K562 (cell line): Measurements from ENCODE around the gene ZNF775. TPM values are rescaled to one million over a fixed set of nuclear protein-coding genes. Genes with fewer than 3 reads are reported as not detected.

ENCODE experiments used
- CBFB ChIP-seq: sonication (generic); formaldehyde crosslinking; IDR thresholded peaks from 2 replicates; pipeline ENCODE4 v1.4.0; 2020; ENCODE audit warnings: mild to moderate bottlenecking, missing genetic modification reagents
- FOXM1 ChIP-seq, 2 experiments: fragments of 450-650 bp in 1 of 2; sonication (generic) in 1 of 2; formaldehyde crosslinking in 1 of 2; IDR thresholded peaks; 2 replicates each; pipeline versions ENCODE4 v1.6.1 to v1.9.0; 2017 to 2022; ENCODE audit warnings: low read depth in 2 of 2, mild to moderate bottlenecking in 2 of 2, missing genetic modification reagents in 1 of 2, moderate library complexity in 1 of 2
- GABPB1 ChIP-seq: sonication (generic); formaldehyde crosslinking; IDR thresholded peaks from 2 replicates; pipeline ENCODE4 v1.8.0; 2022; ENCODE audit warnings: mild to moderate bottlenecking, missing genetic modification reagents
- GTF2A2 ChIP-seq: IDR thresholded peaks from 2 replicates; pipeline ENCODE4 v1.6.1; 2016; ENCODE audit warnings: mild to moderate bottlenecking, missing genetic modification characterization, missing compliant biosample characterization
- RUNX1 ChIP-seq: sonication (generic); IDR thresholded peaks from 2 replicates; pipeline ENCODE4 v1.6.1; 2016; ENCODE audit warnings: antibody characterized with exemption, low read depth
- SNIP1 ChIP-seq: fragments of 450-650 bp; IDR thresholded peaks from 2 replicates; pipeline ENCODE4 v1.7.1; 2017; ENCODE audit warnings: low read depth, mild to moderate bottlenecking
- TFAP4 ChIP-seq: sonication (generic); formaldehyde crosslinking; IDR thresholded peaks from 2 replicates; pipeline ENCODE4 v1.8.0; 2022; ENCODE audit warnings: missing genetic modification reagents, mild to moderate bottlenecking, moderate library complexity, borderline replicate concordance
- U2AF1 ChIP-seq: fragments of 200-400 bp; formaldehyde crosslinking; optimal IDR thresholded peaks from 2 replicates; pipeline ENCODE3; 2017; ENCODE audit warnings: mild to moderate bottlenecking, low read depth, low read length, moderate library complexity
- ZBTB17 ChIP-seq: fragments of 450-650 bp; formaldehyde crosslinking; IDR thresholded peaks from 2 replicates; pipeline ENCODE4 v1.4.0; 2020; ENCODE audit warnings: mild to moderate bottlenecking
- ZBTB2 ChIP-seq: fragments of 450-650 bp; IDR thresholded peaks from 2 replicates; pipeline ENCODE4 v1.6.1; 2016; ENCODE audit warnings: antibody characterized with exemption
- ZNF146 ChIP-seq: IDR thresholded peaks from one replicate; pipeline ENCODE4 v1.6.1; 2018; ENCODE audit warnings: missing compliant biosample characterization; ENCODE audit not compliant: unreplicated experiment
- ZNF518B ChIP-seq: fragments of 250-450 bp; sonication (Bioruptor Pico); IDR thresholded peaks from 2 replicates; pipeline ENCODE4 v1.5.0; 2021; ENCODE audit warnings: mild to moderate bottlenecking, moderate library complexity
- ZNF584 ChIP-seq: fragments of 200-800 bp; sonication (Bioruptor generic); IDR thresholded peaks from 2 replicates; pipeline ENCODE4 v1.6.1; 2016; ENCODE audit warnings: low read depth, mild to moderate bottlenecking, missing genetic modification characterization, missing compliant biosample characterization
- ZNF79 ChIP-seq: fragments of 250-450 bp; sonication (Bioruptor Pico); IDR thresholded peaks from 2 replicates; pipeline ENCODE4 v1.4.0; 2020; ENCODE audit warnings: low read depth, mild to moderate bottlenecking, moderate library complexity
- polyA plus RNA-seq, 8 experiments: library from polyadenylated mRNA; depleted of rRNA in 4 of 8; stranded (reverse) in 5 of 8; unstranded in 3 of 8; fragments of >200 nt; fragmentation: Nextera tagmentation in 2 of 8; fragmentation: Illumina TruSeq in 1 of 8; extraction: Ambion mirVana in 2 of 8; extraction: Trizol in 1 of 8; gene quantifications; 2 replicates each; pipeline versions ENCODE4 v1.2.1 to v1.2.3, GENCODE V29; 2011 to 2014; ENCODE audit warnings: inconsistent platforms in 1 of 8, missing spikeins in 1 of 8
- total RNA-seq, 7 experiments: library from RNA; depleted of rRNA in 6 of 7; stranded (reverse); fragments of >200 nt in 6 of 7; fragmentation: Illumina TruSeq in 2 of 7; extraction: Trizol in 2 of 7; gene quantifications; 2 replicates each; pipeline versions ENCODE4 v1.2.1 to v1.2.3, GENCODE V29; 2011 to 2021; ENCODE audit warnings: low replicate concordance in 1 of 7
- TF ChIP-seq, protein P1 (sequence below): fragments of 450-650 bp; IDR thresholded peaks from 2 replicates; pipeline ENCODE4 v1.6.1; 2016; ENCODE audit warnings: mild to moderate bottlenecking
- TF ChIP-seq, protein P2 (sequence below), 2 experiments: fragments of 450-650 bp; conservative IDR thresholded peaks; 2 replicates each; pipeline ENCODE4 v1.6.1; 2017; ENCODE audit warnings: mild to moderate bottlenecking in 2 of 2, moderate library complexity in 2 of 2

Gene ZNF775
- total and polyA plus RNA-seq, 9 of the 15 experiments (the other 6 are each of a cell fraction or from before 2014, with no cell fraction given) = 0.04 to 18.7 (median 4.9) TPM

DNA sequence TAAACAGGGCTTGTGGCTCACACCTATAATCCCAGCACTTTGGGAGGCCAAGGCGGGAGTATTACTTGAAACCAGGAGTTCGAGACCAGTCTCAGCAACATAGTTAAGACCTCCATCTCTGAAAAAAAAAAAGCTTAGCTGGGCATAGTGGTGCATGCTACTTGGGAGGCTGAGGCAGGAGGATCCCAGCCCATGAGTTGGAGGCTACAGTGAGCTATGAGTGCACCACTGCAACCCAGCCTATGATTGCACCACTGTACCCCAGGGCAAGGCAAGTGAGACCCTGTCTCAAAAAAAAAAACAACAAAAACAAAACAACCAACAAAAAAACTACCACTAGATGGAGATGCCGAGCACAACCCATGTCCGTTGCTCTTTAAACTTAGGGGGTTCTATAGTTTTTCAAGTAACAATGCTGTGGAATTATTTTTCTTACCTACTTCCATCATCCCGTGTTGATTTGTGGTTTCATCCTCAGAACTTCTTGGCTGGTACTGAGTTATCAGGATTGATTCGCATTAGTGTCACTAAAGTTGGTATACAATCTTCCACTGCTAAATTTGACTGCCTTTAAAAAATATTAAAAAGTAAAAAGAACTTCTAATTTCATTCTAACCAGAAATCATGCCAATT is 22.7 kb upstream of the ZNF775 start (continued):
- TF ChIP-seq, protein P1, sequence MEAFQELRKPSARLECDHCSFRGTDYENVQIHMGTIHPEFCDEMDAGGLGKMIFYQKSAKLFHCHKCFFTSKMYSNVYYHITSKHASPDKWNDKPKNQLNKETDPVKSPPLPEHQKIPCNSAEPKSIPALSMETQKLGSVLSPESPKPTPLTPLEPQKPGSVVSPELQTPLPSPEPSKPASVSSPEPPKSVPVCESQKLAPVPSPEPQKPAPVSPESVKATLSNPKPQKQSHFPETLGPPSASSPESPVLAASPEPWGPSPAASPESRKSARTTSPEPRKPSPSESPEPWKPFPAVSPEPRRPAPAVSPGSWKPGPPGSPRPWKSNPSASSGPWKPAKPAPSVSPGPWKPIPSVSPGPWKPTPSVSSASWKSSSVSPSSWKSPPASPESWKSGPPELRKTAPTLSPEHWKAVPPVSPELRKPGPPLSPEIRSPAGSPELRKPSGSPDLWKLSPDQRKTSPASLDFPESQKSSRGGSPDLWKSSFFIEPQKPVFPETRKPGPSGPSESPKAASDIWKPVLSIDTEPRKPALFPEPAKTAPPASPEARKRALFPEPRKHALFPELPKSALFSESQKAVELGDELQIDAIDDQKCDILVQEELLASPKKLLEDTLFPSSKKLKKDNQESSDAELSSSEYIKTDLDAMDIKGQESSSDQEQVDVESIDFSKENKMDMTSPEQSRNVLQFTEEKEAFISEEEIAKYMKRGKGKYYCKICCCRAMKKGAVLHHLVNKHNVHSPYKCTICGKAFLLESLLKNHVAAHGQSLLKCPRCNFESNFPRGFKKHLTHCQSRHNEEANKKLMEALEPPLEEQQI = peak; percentile 47; the same call in 1 of the 2 replicates
- TF ChIP-seq U2AF1 (no peak), TFAP4 (CRISPR knock-in tag) (no peak), SNIP1 (no peak), RUNX1 (no peak), ZNF79 (CRISPR knock-in tag) (no peak), CBFB (no peak), ZBTB2 (0 out of 2 replicates have a peak, but pooled peaks have one; percentile 36), FOXM1 (IDR thresholded peaks at IDR 0.05; ENCODE audit: low read depth) (peak; percentile 81), FOXM1 (CRISPR knock-in tag; IDR thresholded peaks at IDR 0.05; ENCODE audit: low read depth) (no peak), ZNF146 (CRISPR knock-in tag) (no peak), ZNF518B (no peak), ZBTB17 (no peak), GABPB1 (CRISPR knock-in tag) (0 out of 2 replicates have a peak, but pooled peaks have one; percentile 26), ZNF584 (CRISPR knock-in tag) (no peak), GTF2A2 (no peak)
- TF ChIP-seq, protein P2, sequence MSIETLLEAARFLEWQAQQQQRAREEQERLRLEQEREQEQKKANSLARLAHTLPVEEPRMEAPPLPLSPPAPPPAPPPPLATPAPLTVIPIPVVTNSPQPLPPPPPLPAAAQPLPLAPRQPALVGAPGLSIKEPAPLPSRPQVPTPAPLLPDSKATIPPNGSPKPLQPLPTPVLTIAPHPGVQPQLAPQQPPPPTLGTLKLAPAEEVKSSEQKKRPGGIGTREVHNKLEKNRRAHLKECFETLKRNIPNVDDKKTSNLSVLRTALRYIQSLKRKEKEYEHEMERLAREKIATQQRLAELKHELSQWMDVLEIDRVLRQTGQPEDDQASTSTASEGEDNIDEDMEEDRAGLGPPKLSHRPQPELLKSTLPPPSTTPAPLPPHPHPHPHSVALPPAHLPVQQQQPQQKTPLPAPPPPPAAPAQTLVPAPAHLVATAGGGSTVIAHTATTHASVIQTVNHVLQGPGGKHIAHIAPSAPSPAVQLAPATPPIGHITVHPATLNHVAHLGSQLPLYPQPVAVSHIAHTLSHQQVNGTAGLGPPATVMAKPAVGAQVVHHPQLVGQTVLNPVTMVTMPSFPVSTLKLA (conservative IDR thresholded peaks at IDR 0.05) = 0 out of 4 replicates have a peak, but pooled peaks of 1 of the 2 experiments have one; percentile 32
